ENCODE data around the gene CDK5RAP1. TPM values are rescaled to one million over a fixed set of nuclear protein-coding genes. Genes with fewer than 3 reads are reported as not detected.

Gene CDK5RAP1
- total RNA-seq, 1 donor from 2014 or later: 26.6 TPM

DNA sequence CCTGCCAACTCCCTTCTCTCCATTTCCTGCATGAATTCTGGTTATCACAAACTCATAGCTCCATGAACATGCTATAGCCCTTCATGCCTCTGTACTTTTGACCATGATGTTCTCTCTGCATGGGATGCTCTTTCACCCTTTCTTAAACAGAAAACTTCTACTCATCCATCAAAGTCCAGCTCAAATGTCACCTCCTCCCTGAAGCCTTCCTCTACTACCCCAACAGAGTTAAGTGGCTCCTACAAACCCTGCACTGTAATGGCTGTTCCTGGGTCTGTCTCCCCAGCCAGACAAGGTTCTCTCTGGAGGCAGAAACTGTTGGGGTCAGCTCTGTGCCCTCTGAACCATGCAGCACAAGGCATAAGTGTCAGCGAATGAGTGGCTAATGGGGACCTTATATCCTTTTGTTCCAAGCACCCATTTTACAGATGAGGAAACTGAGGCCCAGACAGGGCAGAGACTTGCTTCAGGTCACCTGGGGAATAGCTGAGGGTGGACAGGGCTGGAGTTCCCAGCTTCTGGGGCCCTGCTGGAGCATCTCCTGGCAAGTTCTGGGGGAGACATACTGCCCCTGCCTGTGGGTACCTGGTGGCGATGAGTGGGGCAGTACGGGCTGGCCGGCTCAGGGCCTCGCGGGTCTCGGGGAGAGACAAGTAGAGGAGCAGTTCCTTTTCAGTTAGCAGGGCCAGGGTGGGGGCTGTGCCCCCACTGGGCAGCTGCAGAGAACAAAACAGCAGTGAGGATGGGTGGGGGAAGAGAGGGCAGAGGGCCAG lies 10.6 kb upstream of the CDK5RAP1 start:
- TF ChIP-seq, protein P1, sequence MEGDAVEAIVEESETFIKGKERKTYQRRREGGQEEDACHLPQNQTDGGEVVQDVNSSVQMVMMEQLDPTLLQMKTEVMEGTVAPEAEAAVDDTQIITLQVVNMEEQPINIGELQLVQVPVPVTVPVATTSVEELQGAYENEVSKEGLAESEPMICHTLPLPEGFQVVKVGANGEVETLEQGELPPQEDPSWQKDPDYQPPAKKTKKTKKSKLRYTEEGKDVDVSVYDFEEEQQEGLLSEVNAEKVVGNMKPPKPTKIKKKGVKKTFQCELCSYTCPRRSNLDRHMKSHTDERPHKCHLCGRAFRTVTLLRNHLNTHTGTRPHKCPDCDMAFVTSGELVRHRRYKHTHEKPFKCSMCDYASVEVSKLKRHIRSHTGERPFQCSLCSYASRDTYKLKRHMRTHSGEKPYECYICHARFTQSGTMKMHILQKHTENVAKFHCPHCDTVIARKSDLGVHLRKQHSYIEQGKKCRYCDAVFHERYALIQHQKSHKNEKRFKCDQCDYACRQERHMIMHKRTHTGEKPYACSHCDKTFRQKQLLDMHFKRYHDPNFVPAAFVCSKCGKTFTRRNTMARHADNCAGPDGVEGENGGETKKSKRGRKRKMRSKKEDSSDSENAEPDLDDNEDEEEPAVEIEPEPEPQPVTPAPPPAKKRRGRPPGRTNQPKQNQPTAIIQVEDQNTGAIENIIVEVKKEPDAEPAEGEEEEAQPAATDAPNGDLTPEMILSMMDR (IDR thresholded peaks at IDR 0.05): no peak
- no peak for DNase-seq

DNA sequence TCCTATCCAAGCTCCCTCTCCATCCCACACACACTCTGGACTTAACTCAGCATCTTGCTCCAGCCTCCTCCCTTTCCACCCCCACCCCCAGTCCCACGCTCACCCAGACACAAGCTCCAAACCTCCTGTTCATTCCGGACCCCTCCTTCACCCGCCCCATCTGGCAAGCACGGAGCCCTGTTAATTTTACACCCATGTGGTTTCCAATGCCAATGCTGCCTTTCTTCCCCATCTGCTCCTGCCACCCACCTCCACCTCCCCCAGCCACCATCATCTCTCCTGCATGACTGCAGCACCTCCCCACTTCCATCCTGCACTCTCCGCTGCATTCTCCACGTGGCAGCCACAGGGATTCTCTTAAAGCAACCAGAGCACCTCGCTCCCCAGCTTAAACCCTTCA lies 9.9 kb upstream of the CDK5RAP1 start:
- Histone ChIP-seq H3K36me3 (no peaks in the 10 kb centered on the region), H3K9me3 (no peaks in the 10 kb centered on the region), H3K4me3 (no peak overlapping the region), H3K4me1 (no peaks in the 10 kb centered on the region), H3K27me3 (no peaks in the 10 kb centered on the region), H3K27ac (no peak overlapping the region)
- no peak for DNase-seq
- ATAC-seq: no peak
- intact Hi-C loops (cut with DNase I): no loop called here
- TF ChIP-seq, protein P1 (IDR thresholded peaks at IDR 0.05): no peak

More for the DNA sequence above, 10.6 kb upstream of the CDK5RAP1 start:
- Histone ChIP-seq H3K27me3 (no peaks in the 10 kb centered on the region), H3K4me3 (no peak overlapping the region), H3K4me1 (no peaks in the 10 kb centered on the region), H3K27ac (no peak overlapping the region), H3K36me3 (no peaks in the 10 kb centered on the region), H3K9me3 (no peaks in the 10 kb centered on the region)
- ATAC-seq: no peak
- intact Hi-C loops (cut with DNase I): no loop called here

DNA sequence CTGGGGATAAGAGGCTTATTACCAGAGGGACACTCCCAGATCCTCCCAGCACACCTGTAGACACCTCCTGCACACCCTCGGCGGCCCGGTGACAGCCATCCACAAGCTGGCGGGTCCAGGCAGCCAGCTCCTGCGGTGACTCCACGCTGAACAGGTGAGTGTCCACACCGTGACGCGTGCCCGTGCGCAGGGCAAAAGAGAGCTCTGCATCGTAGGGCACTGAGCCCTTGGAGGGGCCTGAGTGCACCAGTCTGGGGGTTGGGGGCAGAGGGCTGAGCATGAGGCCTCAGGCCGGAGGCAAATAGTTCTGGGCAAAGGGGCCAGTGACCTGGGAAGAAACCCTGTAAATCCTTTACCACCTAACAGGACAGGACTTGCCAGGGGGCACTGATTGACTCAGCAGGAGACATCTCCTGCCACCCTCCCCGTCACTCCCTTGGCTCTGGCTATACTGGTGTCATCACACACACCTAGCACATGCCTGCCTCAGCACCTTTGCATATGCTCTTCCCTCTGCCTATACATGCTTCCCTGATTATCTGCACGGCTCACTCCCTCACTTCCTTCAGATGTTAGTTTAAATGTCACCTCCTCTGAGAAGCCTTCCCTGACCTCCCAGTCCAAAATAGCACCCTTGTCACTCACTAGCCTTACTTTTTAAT lies 8.9 kb upstream of the CDK5RAP1 start:
- intact Hi-C loops (cut with DNase I): no loop called here
- no peak for ATAC-seq
- Histone ChIP-seq H3K4me3 (no peak overlapping the region), H3K9me3 (no peaks in the 10 kb centered on the region), H3K4me1 (no peaks in the 10 kb centered on the region), H3K27ac (no peak overlapping the region), H3K27me3 (no peaks in the 10 kb centered on the region), H3K36me3 (no peaks in the 10 kb centered on the region)
- DNase-seq: no peak
- TF ChIP-seq, protein P1 (IDR thresholded peaks at IDR 0.05): no peak

DNA sequence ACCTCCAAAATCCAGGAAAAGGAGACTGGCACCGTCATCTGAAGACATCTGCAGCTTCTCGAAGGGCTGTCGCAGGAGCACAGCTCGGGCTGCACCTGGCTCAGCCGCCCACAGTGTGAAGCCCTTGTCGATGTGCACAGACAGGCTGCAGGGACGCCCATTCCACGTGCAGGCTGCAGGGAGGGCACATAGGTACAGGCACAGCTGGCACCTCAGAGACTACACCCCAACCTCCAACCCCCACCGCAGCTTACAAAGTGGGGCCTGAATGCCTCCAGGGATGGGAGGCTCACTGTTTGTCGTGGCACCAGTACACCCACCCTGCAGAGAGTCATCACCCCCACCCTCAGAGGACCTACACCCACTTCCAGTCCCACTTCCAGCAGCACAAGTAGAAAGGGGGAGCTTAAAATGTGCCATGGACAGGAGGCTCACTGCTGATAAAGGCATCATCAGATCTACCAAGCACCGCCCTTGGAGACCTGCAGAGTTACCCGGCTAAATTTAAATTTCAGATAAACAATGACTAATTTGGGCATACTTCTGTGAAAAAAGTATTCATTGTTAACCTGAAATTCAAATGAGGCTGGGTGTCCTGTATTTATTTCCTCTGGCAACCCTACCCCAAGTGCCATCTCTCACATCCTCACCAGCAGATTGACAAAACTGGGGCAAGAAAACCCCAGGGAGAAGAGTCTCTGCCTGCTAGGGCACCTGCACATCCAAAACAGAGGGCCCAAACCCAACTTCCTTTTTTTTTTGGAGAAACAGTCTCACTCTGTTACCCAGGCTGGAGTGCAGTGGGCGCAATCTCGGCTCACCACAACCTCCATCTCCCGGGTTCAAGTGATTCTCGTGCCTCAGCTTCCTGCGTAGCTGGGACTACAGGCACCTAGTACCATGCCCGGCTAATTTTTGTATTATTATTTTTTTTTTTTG lies 7.7 kb upstream of the CDK5RAP1 start:
- Histone ChIP-seq H3K4me1 (no peaks in the 10 kb centered on the region), H3K27me3 (no peaks in the 10 kb centered on the region), H3K9me3 (no peaks in the 10 kb centered on the region), H3K27ac (no peak overlapping the region), H3K4me3 (no peak overlapping the region), H3K36me3 (no peaks in the 10 kb centered on the region)
- ATAC-seq (no peak), DNase-seq (no peak)
- intact Hi-C loops (cut with DNase I): no loop called here
- TF ChIP-seq, protein P1 (IDR thresholded peaks at IDR 0.05): no peak

DNA sequence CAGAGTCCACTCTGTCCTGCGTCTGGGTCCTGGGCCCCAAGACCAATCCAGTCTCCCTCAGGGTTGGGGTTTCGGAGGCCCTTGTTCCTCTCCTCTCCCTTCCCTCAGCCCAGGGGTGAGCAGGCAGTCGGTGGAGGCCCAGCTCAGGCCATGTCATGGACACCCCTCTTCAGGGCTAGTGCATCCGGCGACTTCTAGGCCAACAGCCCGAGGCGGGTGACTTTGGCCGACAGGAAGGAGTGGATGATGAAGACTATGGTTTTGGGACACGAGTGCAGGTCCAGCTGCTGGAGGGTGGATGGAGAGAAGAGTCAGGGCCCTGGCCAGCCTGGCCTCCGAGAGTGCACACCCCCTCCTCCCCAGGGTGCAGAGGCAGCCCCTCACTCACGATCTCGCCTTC lies 7.0 kb upstream of the CDK5RAP1 start:
- no peaks in the 10 kb centered on the region for H3K9me3 ChIP-seq
- H3K36me3 ChIP-seq: no peaks in the 10 kb centered on the region
- peak; percentile 8 for ATAC-seq
- H3K27ac ChIP-seq: no peak overlapping the region
- no peaks in the 10 kb centered on the region for H3K4me1 ChIP-seq
- intact Hi-C loops (cut with DNase I): no loop called here
- no peak for DNase-seq
- no peak overlapping the region for H3K4me3 ChIP-seq
- TF ChIP-seq, protein P1 (IDR thresholded peaks at IDR 0.05): no peak
- H3K27me3 ChIP-seq: no peaks in the 10 kb centered on the region

Measured in upper lobe of right lung (tissue), 1 donor.